ENCODE results near the gene ALDH9A1.

Gene ALDH9A1

GRCh38 chr1:165629848-165630628 is 68.3 kb downstream of the ALDH9A1 start:
- Histone ChIP-seq H3K9ac (peak overlapping the region; percentile 28), H3K27me3 (ENCODE audit: control insufficient read depth, insufficient read depth, low read length) (no peaks in the 10 kb centered on the region), H3K9me3 (ENCODE audit: control insufficient read depth, low read length) (no peaks in the 10 kb centered on the region), H3K36me3 (ENCODE audit: control insufficient read depth, insufficient read depth, low read length) (no peaks in the 10 kb centered on the region), H3K79me2 (no peaks in the 10 kb centered on the region), H3K4me3 (ENCODE audit: low read depth, low read length) (peak overlapping the region; percentile 96), H3K4me2 (ENCODE audit: low read length) (peak overlapping the region; percentile 94), H3K4me1 (no peaks in the 10 kb centered on the region), H3K27ac (peak overlapping the region; percentile 93), H2AFZ (peak overlapping the region; percentile 89)
- TF ChIP-seq, protein P1, sequence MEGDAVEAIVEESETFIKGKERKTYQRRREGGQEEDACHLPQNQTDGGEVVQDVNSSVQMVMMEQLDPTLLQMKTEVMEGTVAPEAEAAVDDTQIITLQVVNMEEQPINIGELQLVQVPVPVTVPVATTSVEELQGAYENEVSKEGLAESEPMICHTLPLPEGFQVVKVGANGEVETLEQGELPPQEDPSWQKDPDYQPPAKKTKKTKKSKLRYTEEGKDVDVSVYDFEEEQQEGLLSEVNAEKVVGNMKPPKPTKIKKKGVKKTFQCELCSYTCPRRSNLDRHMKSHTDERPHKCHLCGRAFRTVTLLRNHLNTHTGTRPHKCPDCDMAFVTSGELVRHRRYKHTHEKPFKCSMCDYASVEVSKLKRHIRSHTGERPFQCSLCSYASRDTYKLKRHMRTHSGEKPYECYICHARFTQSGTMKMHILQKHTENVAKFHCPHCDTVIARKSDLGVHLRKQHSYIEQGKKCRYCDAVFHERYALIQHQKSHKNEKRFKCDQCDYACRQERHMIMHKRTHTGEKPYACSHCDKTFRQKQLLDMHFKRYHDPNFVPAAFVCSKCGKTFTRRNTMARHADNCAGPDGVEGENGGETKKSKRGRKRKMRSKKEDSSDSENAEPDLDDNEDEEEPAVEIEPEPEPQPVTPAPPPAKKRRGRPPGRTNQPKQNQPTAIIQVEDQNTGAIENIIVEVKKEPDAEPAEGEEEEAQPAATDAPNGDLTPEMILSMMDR (IDR thresholded peaks at IDR 0.05) = no peak

DNA sequence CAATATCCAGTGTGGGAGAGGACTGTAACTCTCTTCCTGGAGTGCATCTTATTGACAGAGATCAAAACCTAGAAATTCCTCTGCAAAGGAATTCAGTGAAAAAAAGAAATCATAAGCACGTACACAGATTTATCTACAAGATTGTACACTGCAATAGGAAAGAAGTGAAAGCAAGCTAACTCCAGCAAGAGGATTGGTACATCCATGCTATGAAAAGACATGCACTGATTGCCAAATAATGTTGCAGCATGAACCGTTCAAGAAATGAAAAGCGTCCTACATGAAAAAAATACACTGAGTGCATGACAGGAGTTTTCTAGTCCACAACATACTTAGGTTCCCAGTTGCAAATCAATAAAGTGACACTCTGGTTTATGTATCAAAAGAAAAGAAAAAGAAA is 69.2 kb downstream of the ALDH9A1 start:
- H3K4me1 ChIP-seq = no peaks in the 10 kb centered on the region
- H3K36me3 ChIP-seq (ENCODE audit: control insufficient read depth, insufficient read depth, low read length) = no peaks in the 10 kb centered on the region
- no peaks in the 10 kb centered on the region for H3K27me3 ChIP-seq (ENCODE audit: control insufficient read depth, insufficient read depth, low read length)
- no peak overlapping the region for H3K27ac ChIP-seq
- no peak overlapping the region for H3K4me2 ChIP-seq (ENCODE audit: low read length)
- H3K9ac ChIP-seq = no peak overlapping the region
- TF ChIP-seq, protein P1 (IDR thresholded peaks at IDR 0.05) = no peak
- H3K79me2 ChIP-seq = no peaks in the 10 kb centered on the region
- no peaks in the 10 kb centered on the region for H3K9me3 ChIP-seq (ENCODE audit: control insufficient read depth, low read length)
- H3K4me3 ChIP-seq (ENCODE audit: low read depth, low read length) = no peak overlapping the region
- no peak overlapping the region for H2AFZ ChIP-seq

GRCh38 chr1:165628147-165628822 is 70.1 kb downstream of the ALDH9A1 start:
- Histone ChIP-seq H3K4me2 (ENCODE audit: low read length) (no peak overlapping the region), H3K79me2 (no peaks in the 10 kb centered on the region), H3K9ac (no peak overlapping the region), H3K27me3 (ENCODE audit: control insufficient read depth, insufficient read depth, low read length) (no peaks in the 10 kb centered on the region), H3K27ac (no peak overlapping the region), H3K4me1 (no peaks in the 10 kb centered on the region), H2AFZ (no peak overlapping the region), H3K4me3 (ENCODE audit: low read depth, low read length) (no peak overlapping the region), H3K36me3 (ENCODE audit: control insufficient read depth, insufficient read depth, low read length) (no peaks in the 10 kb centered on the region), H3K9me3 (ENCODE audit: control insufficient read depth, low read length) (no peaks in the 10 kb centered on the region)
- TF ChIP-seq, protein P1 (IDR thresholded peaks at IDR 0.05) = no peak

GRCh38 chr1:165624441-165624840 is 73.9 kb downstream of the ALDH9A1 start:
- TF ChIP-seq, protein P1 (IDR thresholded peaks at IDR 0.05) = no peak
- no peak overlapping the region for H3K9ac ChIP-seq
- no peak overlapping the region for H3K4me2 ChIP-seq (ENCODE audit: low read length)
- no peaks in the 10 kb centered on the region for H3K9me3 ChIP-seq (ENCODE audit: control insufficient read depth, low read length)
- H3K36me3 ChIP-seq (ENCODE audit: control insufficient read depth, insufficient read depth, low read length) = no peaks in the 10 kb centered on the region
- no peaks in the 10 kb centered on the region for H3K79me2 ChIP-seq
- H2AFZ ChIP-seq = no peak overlapping the region
- no peak overlapping the region for H3K27ac ChIP-seq
- no peaks in the 10 kb centered on the region for H3K27me3 ChIP-seq (ENCODE audit: control insufficient read depth, insufficient read depth, low read length)
- no peak overlapping the region for H3K4me3 ChIP-seq (ENCODE audit: low read depth, low read length)
- H3K4me1 ChIP-seq = no peaks in the 10 kb centered on the region

Measured in parathyroid adenoma (tissue), 2 donors.